HG03378 (cell line): ENCODE data around the gene SPPL2A.

ENCODE experiments used
- ATAC-seq: cut with Tn5 transposase; IDR thresholded peaks from one replicate; pipeline ENCODE4 v1.9.1; 2021; ENCODE audit warnings: mild to moderate bottlenecking, moderate library complexity; ENCODE audit not compliant: unreplicated experiment

Gene SPPL2A

DNA sequence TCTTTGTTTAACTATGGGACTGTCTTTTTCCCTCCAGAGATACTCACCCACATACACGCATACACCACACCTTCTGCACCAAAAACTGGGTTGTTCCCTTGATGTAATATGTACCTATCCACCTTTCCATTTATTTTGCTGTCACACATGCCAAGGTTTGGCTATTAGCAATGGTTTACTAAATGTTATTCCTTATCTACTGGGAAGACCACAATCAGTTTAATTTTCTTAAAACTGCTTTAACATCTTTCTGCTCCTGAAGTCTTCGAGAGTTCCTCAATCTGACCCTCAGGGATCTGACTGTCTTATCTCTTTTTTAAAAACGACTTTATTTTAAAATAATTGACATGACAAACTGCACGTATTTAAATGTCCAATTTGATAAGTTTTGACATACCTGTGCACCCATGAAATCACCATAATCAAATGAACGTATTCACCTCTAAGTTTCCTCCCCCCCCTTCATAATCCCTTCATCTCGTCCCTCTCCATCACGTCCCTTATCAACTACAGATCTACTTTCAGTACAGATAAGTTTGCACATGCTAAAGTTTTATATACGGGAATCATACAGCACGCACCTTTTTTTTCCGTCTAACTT, 78.1 kb downstream of the SPPL2A start:
- peak; percentile 0 for ATAC-seq

DNA sequence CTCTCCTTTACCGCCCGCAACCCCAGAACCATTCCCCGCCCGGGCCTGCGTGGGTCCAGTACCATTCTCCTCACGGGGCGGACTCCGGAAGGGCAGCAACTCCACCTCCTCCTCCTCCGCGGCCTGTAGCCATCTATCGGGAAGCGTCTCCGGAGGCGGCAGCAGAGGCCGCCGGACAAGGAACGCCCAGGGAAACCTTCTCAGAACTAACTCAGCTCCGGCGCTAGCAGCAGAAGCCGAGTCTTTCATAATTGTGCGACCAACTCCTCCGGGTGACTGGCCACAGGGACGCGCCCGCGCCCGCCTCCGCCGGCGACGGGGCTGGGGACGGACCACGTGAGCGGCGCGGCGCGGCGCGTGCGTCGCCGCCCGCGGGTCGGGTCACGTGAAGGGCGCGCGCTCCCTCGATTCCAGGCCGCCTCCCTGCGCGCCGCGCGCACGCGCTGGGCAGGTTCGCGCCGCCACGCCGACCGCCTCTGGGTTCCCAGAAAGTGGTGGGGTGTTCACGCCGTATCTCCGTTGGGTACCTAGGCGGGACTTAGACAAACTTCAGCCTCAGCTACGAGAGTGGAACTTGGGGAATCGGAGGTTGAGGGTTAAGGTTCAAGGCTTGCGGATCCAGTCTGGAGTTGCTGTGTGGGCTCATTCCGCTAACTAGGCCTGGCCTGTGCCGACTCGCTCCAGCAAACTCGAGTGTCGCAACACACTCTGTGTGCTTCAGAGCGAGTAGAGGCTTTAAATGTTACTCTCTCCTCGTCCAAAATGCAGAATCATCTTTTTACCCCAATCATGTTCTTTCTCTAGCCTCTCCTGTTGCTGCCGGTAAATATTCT, 78.8 kb downstream of the SPPL2A start, which contains the start of gene TRPM7:
Gene TRPM7 (minus strand): TSS at position 329 of the 833 bp plus-strand sequence. CDS start 264 bp downstream, at position 65.
- ATAC-seq = peak; percentile 61

- ATAC-seq = peak; percentile 33
Measured at GRCh38 chr15:50685976-50686468, 79.5 kb downstream of the SPPL2A start.

- no peak for ATAC-seq
Measured at GRCh38 chr15:50685191-50685975, 80.1 kb downstream of the SPPL2A start.

- ATAC-seq = no peak
Measured at GRCh38 chr15:50681467-50681866, 84.0 kb downstream of the SPPL2A start.

DNA sequence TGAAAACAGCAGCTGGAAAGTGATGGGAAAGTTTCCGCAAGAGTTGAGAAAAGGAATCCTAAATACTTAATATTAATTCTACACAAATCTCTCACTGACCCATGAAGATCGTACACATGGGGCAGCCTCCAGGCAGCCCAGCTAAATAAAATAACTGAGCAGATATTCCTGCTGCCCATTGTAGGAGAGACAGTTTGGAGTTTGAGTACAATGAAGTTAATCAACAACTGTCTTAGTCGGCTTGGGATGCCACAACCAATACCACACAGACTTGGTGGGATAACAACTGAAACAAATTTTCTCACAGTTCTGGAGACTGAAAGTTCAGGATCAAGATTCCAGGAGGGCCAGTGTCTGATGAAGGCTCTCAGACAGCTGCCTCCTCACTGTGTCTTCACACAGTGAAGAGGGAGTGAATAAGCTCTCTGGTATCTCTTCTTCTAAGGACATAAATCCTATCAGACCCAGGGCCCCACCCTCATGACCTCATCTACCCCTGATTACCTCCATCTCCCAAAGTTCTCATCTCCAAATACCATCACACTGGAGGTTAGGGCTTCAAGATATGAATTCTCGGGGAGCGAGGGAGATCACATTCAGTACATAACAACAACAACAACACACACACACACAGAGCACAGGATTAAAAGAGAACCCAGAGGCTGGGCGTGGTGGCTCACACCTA, 88.6 kb downstream of the SPPL2A start:
- ATAC-seq = no peak

DNA sequence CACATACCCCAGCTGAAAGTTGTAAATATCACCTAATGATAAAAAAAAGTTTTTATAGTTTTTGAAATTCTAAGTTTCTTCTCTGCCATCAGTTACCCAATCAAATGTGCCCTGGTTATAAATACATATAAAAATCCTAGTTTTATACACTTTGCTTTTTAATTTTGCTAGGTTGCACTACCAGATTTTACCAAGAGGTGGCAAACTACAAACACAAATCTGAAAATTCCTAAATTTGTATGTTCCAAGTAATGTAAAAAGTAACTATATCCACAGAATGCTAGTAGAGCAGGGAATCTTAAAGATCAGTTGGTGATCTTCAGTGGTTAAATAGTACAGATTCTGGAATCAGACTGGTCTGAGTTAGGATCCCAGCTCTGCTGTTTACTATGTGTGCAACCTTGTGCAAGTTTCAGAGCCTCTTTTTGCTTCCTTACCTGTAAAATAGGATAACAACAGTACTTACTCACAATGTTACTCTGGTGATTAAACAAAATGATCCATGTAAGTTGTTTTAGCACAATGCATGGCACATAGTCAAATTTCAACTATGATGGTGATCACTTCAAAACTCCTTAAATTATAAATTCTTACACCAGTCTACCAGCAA, 89.9 kb downstream of the SPPL2A start:
- no peak for ATAC-seq

DNA sequence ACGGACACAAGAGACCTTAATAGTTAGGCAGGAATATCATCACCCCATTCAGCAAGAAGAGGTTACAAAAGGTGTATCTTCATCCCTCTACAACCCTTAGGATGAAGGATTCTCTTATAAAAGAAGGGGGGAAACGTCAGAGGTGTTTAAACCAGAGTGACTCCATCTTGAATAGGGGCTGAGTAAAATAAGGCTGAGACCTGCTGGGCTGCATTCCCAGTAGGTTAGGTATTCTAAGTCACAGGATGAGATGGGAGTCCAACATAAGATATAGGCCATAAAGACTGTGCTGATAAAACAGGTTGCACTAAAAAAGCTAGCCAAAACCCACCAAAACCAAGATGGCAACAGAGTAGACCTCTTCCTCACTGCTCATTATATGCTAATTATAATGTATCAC, 95.4 kb downstream of the SPPL2A start:
- ATAC-seq = no peak

- ATAC-seq = no peak
Measured at GRCh38 chr15:50669611-50670010, 95.9 kb downstream of the SPPL2A start.

- ATAC-seq = no peak
Measured at GRCh38 chr15:50665938-50666337, 99.6 kb downstream of the SPPL2A start.

GRCh38 chr15:50655555-50655954, 110.0 kb downstream of the SPPL2A start:
- no peak for ATAC-seq

GRCh38 chr15:50653156-50653743, 112.3 kb downstream of the SPPL2A start:
- ATAC-seq = no peak

GRCh38 chr15:50652671-50653070, 112.8 kb downstream of the SPPL2A start:
- ATAC-seq = no peak
